Measurements from ENCODE around the gene KCNA3. TPM values are rescaled to one million over a fixed set of nuclear protein-coding genes. Genes with fewer than 3 reads are reported as not detected.

KCNA3 gene
- total and polyA plus RNA-seq, 10 donors = 0.30 to 45.8 (median 25.2) TPM

- H3K9me3 ChIP-seq = no peaks in the 10 kb centered on the region
- H3K27ac ChIP-seq = no peak overlapping the region
- no peaks in the 10 kb centered on the region for H3K27me3 ChIP-seq (replicated peaks in 1 of 7)
- no peaks in the 10 kb centered on the region for H3K4me1 ChIP-seq
- no peak overlapping the region for H3K4me3 ChIP-seq
- DNase-seq = no peak
- TF ChIP-seq CTCF (IDR thresholded peaks at IDR 0.05 in 8 of 11, conservative IDR thresholded peaks at IDR 0.05 in 3 of 11) (no peak), POLR2A (IDR thresholded peaks at IDR 0.05) (no peak), POLR2AphosphoS5 (IDR thresholded peaks at IDR 0.05) (no peak)
- no peaks in the 10 kb centered on the region for H3K36me3 ChIP-seq
- intact Hi-C loops (cut with DNase I; ENCODE audit: low total_unique reads) = no loop called here
Measured at GRCh38 chr1:110689868-110690267, 15.1 kb upstream of the KCNA3 start.

GRCh38 chr1:110688514-110688913 is 13.8 kb upstream of the KCNA3 start:
- intact Hi-C loops (cut with DNase I; ENCODE audit: low total_unique reads) = no loop called here
- H3K9me3 ChIP-seq = no peaks in the 10 kb centered on the region
- no peak for DNase-seq
- no peak for TF ChIP-seq POLR2AphosphoS5 (IDR thresholded peaks at IDR 0.05)
- no peak for TF ChIP-seq CTCF (IDR thresholded peaks at IDR 0.05 in 8 of 11, conservative IDR thresholded peaks at IDR 0.05 in 3 of 11)
- no peak for TF ChIP-seq POLR2A (IDR thresholded peaks at IDR 0.05)
- 76 to 85% (median 79%) methylated on average over 3 of the region's 3 CpGs for WGBS, 5 donors
- H3K27ac ChIP-seq = no peak overlapping the region
- H3K4me3 ChIP-seq = no peak overlapping the region
- no peaks in the 10 kb centered on the region for H3K36me3 ChIP-seq
- no peaks in the 10 kb centered on the region for H3K27me3 ChIP-seq (replicated peaks in 1 of 7)
- H3K4me1 ChIP-seq = no peaks in the 10 kb centered on the region

- no peak for TF ChIP-seq POLR2AphosphoS5 (IDR thresholded peaks at IDR 0.05)
- TF ChIP-seq POLR2A (IDR thresholded peaks at IDR 0.05) = no peak
- TF ChIP-seq CTCF (IDR thresholded peaks at IDR 0.05 in 8 of 11, conservative IDR thresholded peaks at IDR 0.05 in 3 of 11) = no peak
Measured at GRCh38 chr1:110687250-110687649, 12.5 kb upstream of the KCNA3 start.

GRCh38 chr1:110686188-110686587 is 11.4 kb upstream of the KCNA3 start:
- intact Hi-C loops (cut with DNase I; ENCODE audit: low total_unique reads) = no loop called here
- TF ChIP-seq POLR2AphosphoS5 (IDR thresholded peaks at IDR 0.05) = no peak
- peak in 7 of 11 experiments; percentile 24 to 48 (median 33) for TF ChIP-seq CTCF (IDR thresholded peaks at IDR 0.05 in 8 of 11, conservative IDR thresholded peaks at IDR 0.05 in 3 of 11)
- Histone ChIP-seq H3K4me1 (no peaks in the 10 kb centered on the region), H3K4me3 (no peak overlapping the region), H3K27ac (no peak overlapping the region), H3K27me3 (replicated peaks in 1 of 7) (no peaks in the 10 kb centered on the region), H3K36me3 (no peaks in the 10 kb centered on the region), H3K9me3 (no peaks in the 10 kb centered on the region)
- no peak for DNase-seq
- WGBS, 5 donors = 75 to 88% (median 87%) methylated on average over 4 of the region's 4 CpGs

More at GRCh38 chr1:110687250-110687649, 12.5 kb upstream of the KCNA3 start:
- no peak overlapping the region for H3K27ac ChIP-seq
- no peak overlapping the region for H3K4me3 ChIP-seq
- WGBS, 5 donors = 68 to 83% (median 71%) methylated on average over 1 of the region's 1 CpG
- no peaks in the 10 kb centered on the region for H3K27me3 ChIP-seq (replicated peaks in 1 of 7)
- no peaks in the 10 kb centered on the region for H3K9me3 ChIP-seq
- DNase-seq = no peak
- no peaks in the 10 kb centered on the region for H3K36me3 ChIP-seq
- H3K4me1 ChIP-seq = no peaks in the 10 kb centered on the region
- intact Hi-C loops (cut with DNase I; ENCODE audit: low total_unique reads) = no loop called here

Measured in spleen (tissue), 11 donors.